ENCODE results near the gene FOXD4. TPM values are rescaled to one million over a fixed set of nuclear protein-coding genes. Genes with fewer than 3 reads are reported as not detected.
"Not testable (repeated sequence)": the region's sequence is repeated elsewhere in the genome, so short reads cannot be mapped to it uniquely, and the experiment has no call there.

The FOXD4 gene
- total RNA-seq, 2 donors from 2014 or later: 0.28 TPM; not detected in 1

DNA sequence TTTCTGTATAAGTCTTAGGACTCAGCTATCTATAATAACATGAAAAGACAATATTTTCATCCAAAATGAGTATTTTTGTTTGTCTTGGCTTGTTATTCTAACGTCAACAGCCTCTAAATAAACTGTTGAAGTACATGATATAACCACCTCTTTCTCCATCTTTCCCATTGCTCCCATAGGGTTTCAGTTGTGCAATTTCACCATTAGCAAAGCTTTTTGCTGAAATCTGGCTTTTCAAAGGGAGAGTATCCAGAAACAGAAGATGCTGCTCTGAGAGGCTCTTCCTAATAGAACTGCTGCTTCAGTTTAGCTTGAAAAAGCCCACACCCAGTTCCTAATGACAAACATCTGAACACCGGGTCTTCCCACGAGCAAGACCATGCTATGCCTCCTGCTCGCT is 31.1 kb downstream of the FOXD4 start:
- not testable (repeated sequence) for H3K27me3 ChIP-seq (replicated peaks; ENCODE audit: insufficient read depth); H3K9me3 ChIP-seq; H3K4me1 ChIP-seq (ENCODE audit: control insufficient read depth in 1 of 2, low read depth in 2 of 2); H3K4me3 ChIP-seq; H3K36me3 ChIP-seq; ATAC-seq (ENCODE audit: insufficient number of reproducible peaks, low FRiP score, low read depth); H3K27ac ChIP-seq; DNase-seq (ENCODE audit: low spot score)

DNA sequence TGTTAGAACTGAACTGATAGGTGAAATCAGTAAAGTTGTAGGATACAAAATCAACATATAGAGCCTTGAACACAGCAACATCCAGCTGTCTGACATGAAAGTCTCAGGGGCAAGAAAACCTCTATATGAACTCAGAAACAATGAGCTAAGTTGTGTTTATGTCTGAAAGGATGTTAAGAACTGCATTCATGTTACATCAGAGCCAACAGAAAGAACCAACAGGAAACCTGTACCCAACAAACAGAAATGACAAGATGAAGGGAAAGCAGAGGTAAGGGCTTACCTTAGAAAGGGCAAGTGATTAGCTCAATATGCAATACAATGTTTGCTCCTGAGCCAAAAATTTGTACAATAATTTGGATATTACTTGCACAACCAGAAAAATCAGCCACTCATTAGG is 31.5 kb downstream of the FOXD4 start:
- not testable (repeated sequence) for H3K9me3 ChIP-seq; H3K27me3 ChIP-seq (replicated peaks; ENCODE audit: insufficient read depth); DNase-seq (ENCODE audit: low spot score); ATAC-seq (ENCODE audit: insufficient number of reproducible peaks, low FRiP score, low read depth); H3K4me3 ChIP-seq; H3K27ac ChIP-seq; H3K4me1 ChIP-seq (ENCODE audit: control insufficient read depth in 1 of 2, low read depth in 2 of 2); H3K36me3 ChIP-seq

DNA sequence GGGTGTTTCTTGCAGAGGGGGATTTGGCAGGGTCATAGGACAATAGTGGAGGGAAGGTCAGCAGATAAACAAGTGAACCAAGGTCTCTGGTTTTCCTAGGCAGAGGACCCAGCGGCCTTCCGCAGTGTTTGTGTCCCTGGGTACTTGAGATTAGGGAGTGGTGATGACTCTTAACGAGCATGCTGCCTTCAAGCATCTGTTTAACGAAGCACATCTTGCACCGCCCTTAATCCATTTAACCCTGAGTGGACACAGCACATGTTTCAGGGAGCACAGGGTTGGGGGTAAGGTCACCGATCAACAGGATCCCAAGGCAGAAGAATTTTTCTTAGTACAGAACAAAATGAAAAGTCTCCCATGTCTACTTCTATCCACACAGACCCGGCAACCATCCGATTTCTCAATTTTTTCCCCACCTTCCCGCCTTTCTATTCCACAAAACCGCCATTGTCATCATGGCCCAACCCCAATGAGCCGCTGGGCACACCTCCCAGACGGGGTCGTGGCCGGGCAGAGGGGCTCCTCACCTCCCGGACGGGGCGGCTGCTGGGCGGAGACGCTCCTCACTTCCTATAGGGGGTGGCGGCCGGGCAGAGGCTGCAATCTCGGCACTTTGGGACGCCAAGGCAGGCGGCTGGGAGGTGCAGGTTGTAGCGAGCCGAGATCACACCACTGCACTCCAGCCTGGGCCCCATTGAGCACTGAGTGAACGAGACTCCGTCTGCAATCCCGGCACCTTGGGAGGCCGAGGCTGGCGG is 35.1 kb downstream of the FOXD4 start:
- H3K27ac ChIP-seq; H3K27me3 ChIP-seq (replicated peaks; ENCODE audit: insufficient read depth); H3K9me3 ChIP-seq; H3K4me1 ChIP-seq (ENCODE audit: control insufficient read depth in 1 of 2, low read depth in 2 of 2); H3K4me3 ChIP-seq; ATAC-seq (ENCODE audit: insufficient number of reproducible peaks, low FRiP score, low read depth); H3K36me3 ChIP-seq; DNase-seq (ENCODE audit: low spot score): not testable (repeated sequence)

DNA sequence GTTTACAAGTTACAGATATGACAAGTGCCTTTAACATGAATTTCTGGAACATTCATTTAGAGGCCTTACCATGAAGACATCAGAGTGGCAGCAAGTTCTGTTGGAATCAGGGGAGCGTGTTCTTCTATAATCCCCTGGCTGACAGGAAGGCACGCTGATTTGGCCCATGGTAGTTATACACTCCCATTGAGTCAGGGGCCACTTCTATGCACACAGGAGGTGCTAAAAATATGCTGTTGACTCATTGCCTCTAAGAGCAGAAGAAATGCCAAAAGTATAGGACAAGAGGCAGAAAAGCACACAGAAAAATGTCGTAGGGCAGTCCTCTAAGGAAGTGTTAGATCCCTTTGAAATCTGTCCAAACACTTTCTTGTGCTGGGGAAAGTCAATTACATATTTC is 39.9 kb downstream of the FOXD4 start:
- not testable (repeated sequence) for ATAC-seq (ENCODE audit: insufficient number of reproducible peaks, low FRiP score, low read depth); H3K27ac ChIP-seq

DNA sequence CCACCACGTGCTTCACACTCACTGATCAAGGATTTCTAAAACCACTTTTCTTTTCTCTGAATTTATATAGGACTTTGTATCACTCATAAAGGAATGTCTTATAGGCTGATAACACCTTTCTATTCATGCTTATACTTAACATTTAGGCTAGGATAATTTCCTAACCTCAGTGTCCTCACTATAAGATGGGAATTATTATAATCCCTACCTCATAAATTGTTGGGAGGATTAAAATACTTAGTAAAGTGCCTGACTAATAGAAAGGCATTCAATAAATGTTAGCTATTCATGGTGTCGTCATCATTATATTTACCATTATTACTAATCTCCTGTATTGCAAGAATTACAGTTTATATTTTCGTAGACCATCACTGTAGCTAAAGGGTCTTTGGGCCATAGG is 41.8 kb downstream of the FOXD4 start:
- not testable (repeated sequence) for ATAC-seq (ENCODE audit: insufficient number of reproducible peaks, low FRiP score, low read depth); H3K27me3 ChIP-seq (replicated peaks; ENCODE audit: insufficient read depth); H3K36me3 ChIP-seq; H3K9me3 ChIP-seq; H3K4me3 ChIP-seq; DNase-seq (ENCODE audit: low spot score); H3K27ac ChIP-seq; H3K4me1 ChIP-seq (ENCODE audit: control insufficient read depth in 1 of 2, low read depth in 2 of 2)

More for the DNA sequence above, 39.9 kb downstream of the FOXD4 start:
- H3K4me1 ChIP-seq (ENCODE audit: control insufficient read depth in 1 of 2, low read depth in 2 of 2); H3K9me3 ChIP-seq; H3K27me3 ChIP-seq (replicated peaks; ENCODE audit: insufficient read depth); H3K36me3 ChIP-seq; DNase-seq (ENCODE audit: low spot score); H3K4me3 ChIP-seq: not testable (repeated sequence)

DNA sequence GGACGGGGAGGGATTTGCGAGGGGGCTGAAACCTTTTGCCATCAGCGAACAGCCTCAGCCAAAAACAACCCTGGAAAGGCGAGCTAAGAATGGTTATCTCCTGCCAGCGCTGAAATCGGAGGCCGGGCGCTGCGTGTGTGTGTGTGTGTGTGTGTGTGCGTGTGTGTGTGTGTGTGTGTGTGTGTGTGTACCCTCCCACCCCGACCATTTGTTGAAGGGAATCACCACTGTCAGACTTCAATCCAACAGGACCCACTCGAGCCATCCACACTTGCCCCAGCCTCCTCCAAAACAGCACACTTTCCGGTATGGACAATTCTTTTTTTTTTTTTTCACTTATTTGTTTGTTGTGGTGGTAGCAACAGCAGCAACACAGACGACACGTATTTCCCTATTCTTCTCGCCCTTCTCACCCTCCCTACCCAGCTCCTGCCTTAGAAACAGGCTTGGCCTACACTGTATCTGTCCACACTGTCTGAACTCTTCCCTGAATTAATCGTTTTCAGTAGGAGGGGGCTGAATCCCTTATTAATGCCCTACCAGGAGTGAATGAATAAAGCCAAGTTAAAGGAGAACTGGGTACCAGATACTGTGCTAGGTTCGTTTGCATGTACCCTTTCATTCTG is 44.2 kb downstream of the FOXD4 start:
- not testable (repeated sequence) for H3K27ac ChIP-seq; ATAC-seq (ENCODE audit: insufficient number of reproducible peaks, low FRiP score, low read depth); H3K9me3 ChIP-seq; H3K27me3 ChIP-seq (replicated peaks; ENCODE audit: insufficient read depth); H3K4me1 ChIP-seq (ENCODE audit: control insufficient read depth in 1 of 2, low read depth in 2 of 2); H3K36me3 ChIP-seq; DNase-seq (ENCODE audit: low spot score)
- peak overlapping the region; percentile 69 for H3K4me3 ChIP-seq

DNA sequence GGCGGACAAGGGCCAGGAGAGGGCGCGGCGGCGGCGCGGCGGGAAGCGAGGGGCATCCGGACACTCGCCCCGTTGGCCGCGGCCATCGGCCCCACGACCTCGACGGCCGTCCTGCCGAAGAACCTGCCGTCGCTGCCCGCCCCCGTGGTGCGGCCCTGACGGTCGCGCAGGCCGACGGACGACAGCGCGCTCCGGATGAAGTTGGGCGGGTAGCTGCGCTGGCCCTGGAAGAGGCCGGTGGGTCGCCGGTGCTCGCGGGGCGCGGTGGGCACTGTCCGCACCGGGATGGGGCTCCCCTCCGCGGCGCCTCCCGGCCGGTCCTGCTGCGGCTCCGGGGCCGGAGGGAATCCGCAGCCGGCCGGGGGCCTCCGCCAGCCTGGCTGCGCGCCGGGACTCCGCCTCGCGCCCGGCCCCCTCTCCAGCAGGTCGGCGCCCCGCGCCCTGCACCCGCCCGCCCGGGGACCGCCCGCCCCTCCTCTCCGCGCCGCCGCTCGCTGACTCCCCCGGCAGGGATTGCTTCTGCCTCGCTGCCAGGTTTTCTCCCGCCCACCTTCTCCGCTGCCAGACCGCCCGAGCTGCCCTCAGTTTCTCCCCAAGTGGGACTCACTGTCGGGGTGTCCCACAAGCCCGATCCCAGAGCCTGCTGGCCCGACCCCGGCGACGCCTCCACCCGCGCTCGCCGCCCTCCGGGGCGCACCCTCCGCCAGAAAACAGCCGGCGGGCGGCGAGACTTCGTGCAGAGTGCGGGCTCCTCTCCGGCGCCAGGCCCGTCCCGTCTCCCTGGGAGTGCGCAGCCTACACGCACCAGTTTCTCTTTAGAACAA is 44.9 kb downstream of the FOXD4 start:
- H3K4me3 ChIP-seq: peak overlapping the region; percentile 69
- H3K4me1 ChIP-seq (ENCODE audit: control insufficient read depth in 1 of 2, low read depth in 2 of 2); H3K27ac ChIP-seq; ATAC-seq (ENCODE audit: insufficient number of reproducible peaks, low FRiP score, low read depth); H3K27me3 ChIP-seq (replicated peaks; ENCODE audit: insufficient read depth); DNase-seq (ENCODE audit: low spot score); H3K9me3 ChIP-seq; H3K36me3 ChIP-seq: not testable (repeated sequence)

Other genes with a start within 250 kb of the FOXD4 start
- gene WASHC1, start 89.0 kb downstream of the FOXD4 start, total RNA-seq: 10 to 100 TPM in 1 of 2 donors, 1 to 10 TPM in 1; 1.8 to 19.8 TPM
- gene ZNG1A, start 60.6 kb upstream of the FOXD4 start, total RNA-seq: 10 to 100 TPM; 27.2 to 27.3 TPM
- 10 to 100 TPM; 18.7 to 19.3 TPM for gene DOCK8, start 96.4 kb upstream of the FOXD4 start, total RNA-seq

Data from thoracic aorta (tissue), 2 donors.